Right lobe of liver (tissue), 4 donors: ENCODE results near the gene SPATA45.

Experiments
- POLR2A ChIP-seq: fragments of 450-650 bp; IDR thresholded peaks from one replicate; pipeline ENCODE4 v1.6.1; 2017; ENCODE audit warnings: antibody characterized with exemption, mild to moderate bottlenecking
- TF ChIP-seq, protein P1 (sequence below), 4 donors: fragments of 200-600 bp in 3 of 4; fragments of 450-650 bp in 1 of 4; IDR thresholded peaks; one replicate each; pipeline versions ENCODE4 v1.5.1 to v1.8.0; 2016 to 2022; ENCODE audit warnings: antibody characterized with exemption in 4 of 4, mild to moderate bottlenecking in 2 of 4
- donor health status: DM: no; HTN: no; CAD: no.
- donor health status: DM: no; HTN: no; CAD: no.
- donor health status: DM: no; HTN: yes; CAD: no.

- TF ChIP-seq, protein P1, sequence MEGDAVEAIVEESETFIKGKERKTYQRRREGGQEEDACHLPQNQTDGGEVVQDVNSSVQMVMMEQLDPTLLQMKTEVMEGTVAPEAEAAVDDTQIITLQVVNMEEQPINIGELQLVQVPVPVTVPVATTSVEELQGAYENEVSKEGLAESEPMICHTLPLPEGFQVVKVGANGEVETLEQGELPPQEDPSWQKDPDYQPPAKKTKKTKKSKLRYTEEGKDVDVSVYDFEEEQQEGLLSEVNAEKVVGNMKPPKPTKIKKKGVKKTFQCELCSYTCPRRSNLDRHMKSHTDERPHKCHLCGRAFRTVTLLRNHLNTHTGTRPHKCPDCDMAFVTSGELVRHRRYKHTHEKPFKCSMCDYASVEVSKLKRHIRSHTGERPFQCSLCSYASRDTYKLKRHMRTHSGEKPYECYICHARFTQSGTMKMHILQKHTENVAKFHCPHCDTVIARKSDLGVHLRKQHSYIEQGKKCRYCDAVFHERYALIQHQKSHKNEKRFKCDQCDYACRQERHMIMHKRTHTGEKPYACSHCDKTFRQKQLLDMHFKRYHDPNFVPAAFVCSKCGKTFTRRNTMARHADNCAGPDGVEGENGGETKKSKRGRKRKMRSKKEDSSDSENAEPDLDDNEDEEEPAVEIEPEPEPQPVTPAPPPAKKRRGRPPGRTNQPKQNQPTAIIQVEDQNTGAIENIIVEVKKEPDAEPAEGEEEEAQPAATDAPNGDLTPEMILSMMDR (IDR thresholded peaks at IDR 0.05) = no peak
- no peak for TF ChIP-seq POLR2A
Measured at GRCh38 chr1:212785871-212786270, 61.6 kb downstream of the SPATA45 start.
